Stimulated activated CD4-positive, alpha-beta T cell treated with anti-CD3 and anti-CD28 coated beads, Interleukin-1b, Interleukin-23, amount 100 ng/mL, for 24 hours (primary cell): ENCODE data around the gene NT5C3B.
"Not testable (repeated sequence)": the region's sequence is repeated elsewhere in the genome, so short reads cannot be mapped to it uniquely, and the experiment has no call there.

ENCODE experiments used
- DNase-seq, 4 experiments: peaks; one replicate each; pipeline ENCODE4 v3.0.0-alpha.2; 2020; ENCODE audit warnings: low read depth in 4 of 4, low spot score in 1 of 4

The NT5C3B gene

GRCh38 chr17:41785091-41785858 is 50.8 kb downstream of the NT5C3B start:
- DNase-seq: no peak

- no peak for DNase-seq
These were observed 51.8 kb downstream of the NT5C3B start for GRCh38 chr17:41784207-41784744.

GRCh38 chr17:41782142-41782541 is 53.9 kb downstream of the NT5C3B start:
- DNase-seq: no peak

GRCh38 chr17:41781404-41782110 is 54.5 kb downstream of the NT5C3B start:
- DNase-seq: no peak

- no peak for DNase-seq
These were observed 56.1 kb downstream of the NT5C3B start for GRCh38 chr17:41779954-41780353.

- DNase-seq: no peak
These were observed 58.4 kb downstream of the NT5C3B start for GRCh38 chr17:41777574-41778188.

GRCh38 chr17:41777157-41777573 is 58.9 kb downstream of the NT5C3B start:
- DNase-seq: no peak

- DNase-seq: not testable (repeated sequence)
These were observed 59.7 kb downstream of the NT5C3B start for GRCh38 chr17:41776262-41776900.

GRCh38 chr17:41775394-41776226 is 60.4 kb downstream of the NT5C3B start:
- no peak for DNase-seq
